Progenitor cell of endocrine pancreas (in vitro differentiated cells): ENCODE results near the gene NMRK2. TPM values are rescaled to one million over a fixed set of nuclear protein-coding genes. Genes with fewer than 3 reads are reported as not detected.
"Not testable (repeated sequence)": the region's sequence is repeated elsewhere in the genome, so short reads cannot be mapped to it uniquely, and the experiment has no call there.

Source experiments
- DNase-seq: peaks from one replicate; pipeline ENCODE4 v3.0.0; 2021; ENCODE audit warnings: low spot score; ENCODE audit not compliant: unreplicated experiment
- H3K27ac Mint-ChIP-seq: 2 replicates; pipeline ENCODE4 v1.8.0; 2021; ENCODE audit warnings: mild to moderate bottlenecking, moderate library complexity, mixed read lengths
- H3K27me3 Mint-ChIP-seq: 2 replicates; pipeline ENCODE4 v1.8.0; 2021; ENCODE audit warnings: mixed read lengths
- H3K36me3 Mint-ChIP-seq: 2 replicates; pipeline ENCODE4 v1.8.0; 2022; ENCODE audit warnings: mixed read lengths; ENCODE audit not compliant: insufficient read depth
- H3K4me1 Mint-ChIP-seq: 2 replicates; pipeline ENCODE4 v1.8.0; 2021; ENCODE audit warnings: low read depth, mixed read lengths
- H3K4me3 Mint-ChIP-seq: 2 replicates; pipeline ENCODE4 v1.8.0; 2021; ENCODE audit warnings: low read depth, mild to moderate bottlenecking, moderate library complexity, mixed read lengths
- H3K9me3 Mint-ChIP-seq: 2 replicates; pipeline ENCODE4 v1.8.0; 2021; ENCODE audit warnings: low read depth, mixed read lengths
- total RNA-seq: library from RNA; stranded (reverse); gene quantifications from 2 replicates; pipeline ENCODE4 v1.2.1, GENCODE V29; 2021
- TF ChIP-seq, protein P1 (sequence below): fragments of 200-600 bp; sonication (generic); IDR thresholded peaks from one replicate; pipeline ENCODE4 v1.5.0; 2021; ENCODE audit warnings: antibody characterized with exemption, mild to moderate bottlenecking; ENCODE audit not compliant: unreplicated experiment

NMRK2 gene
- total RNA-seq, 1 donor from 2014 or later: 1.4 TPM

DNA sequence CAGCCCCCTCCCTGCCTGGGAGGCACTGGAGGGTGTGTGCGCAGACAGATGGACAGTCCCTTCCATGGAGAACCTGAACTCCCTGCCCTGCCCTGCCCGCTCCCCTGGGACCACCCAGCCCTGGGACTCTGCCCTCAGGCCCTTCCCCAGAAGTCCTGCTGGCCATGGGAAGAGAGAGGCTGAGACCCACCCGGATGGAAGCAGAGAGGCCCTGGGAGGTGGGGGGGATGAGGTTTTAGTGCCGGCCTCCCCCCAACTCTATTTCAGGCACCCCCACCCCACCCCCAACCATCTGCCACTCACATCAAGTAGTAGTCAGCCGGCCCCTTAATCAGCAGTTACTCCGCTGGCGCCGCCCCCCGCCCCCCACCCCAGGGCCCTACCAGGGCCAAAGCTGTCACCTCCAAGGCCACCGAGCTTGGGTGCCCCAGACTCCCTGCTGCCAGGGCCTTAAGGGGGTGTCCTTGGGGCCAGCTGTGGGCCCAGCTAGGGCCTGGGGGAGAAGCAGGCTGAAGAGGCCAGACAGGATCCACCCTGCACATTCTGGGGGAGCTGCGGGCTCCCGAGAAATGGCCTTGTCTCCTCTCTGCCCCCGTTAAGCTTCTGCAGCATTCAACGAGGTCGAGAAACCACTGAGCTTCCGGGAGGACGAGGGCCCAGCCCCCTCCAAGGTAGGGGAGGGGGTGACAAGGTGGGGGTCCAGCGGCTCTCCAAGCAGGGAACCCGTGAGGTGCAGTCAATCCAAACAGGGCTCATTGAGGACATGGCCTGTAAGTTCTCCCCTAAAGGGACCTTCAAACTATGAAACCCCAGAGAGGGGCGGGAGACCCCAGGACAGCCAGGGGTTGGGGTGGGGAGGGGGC lies 17.4 kb downstream of the NMRK2 start:
- no peaks in the 10 kb centered on the region for H3K4me1 Mint-ChIP-seq
- no peaks in the 10 kb centered on the region for H3K27me3 Mint-ChIP-seq
- DNase-seq: no peak
- TF ChIP-seq, protein P1, sequence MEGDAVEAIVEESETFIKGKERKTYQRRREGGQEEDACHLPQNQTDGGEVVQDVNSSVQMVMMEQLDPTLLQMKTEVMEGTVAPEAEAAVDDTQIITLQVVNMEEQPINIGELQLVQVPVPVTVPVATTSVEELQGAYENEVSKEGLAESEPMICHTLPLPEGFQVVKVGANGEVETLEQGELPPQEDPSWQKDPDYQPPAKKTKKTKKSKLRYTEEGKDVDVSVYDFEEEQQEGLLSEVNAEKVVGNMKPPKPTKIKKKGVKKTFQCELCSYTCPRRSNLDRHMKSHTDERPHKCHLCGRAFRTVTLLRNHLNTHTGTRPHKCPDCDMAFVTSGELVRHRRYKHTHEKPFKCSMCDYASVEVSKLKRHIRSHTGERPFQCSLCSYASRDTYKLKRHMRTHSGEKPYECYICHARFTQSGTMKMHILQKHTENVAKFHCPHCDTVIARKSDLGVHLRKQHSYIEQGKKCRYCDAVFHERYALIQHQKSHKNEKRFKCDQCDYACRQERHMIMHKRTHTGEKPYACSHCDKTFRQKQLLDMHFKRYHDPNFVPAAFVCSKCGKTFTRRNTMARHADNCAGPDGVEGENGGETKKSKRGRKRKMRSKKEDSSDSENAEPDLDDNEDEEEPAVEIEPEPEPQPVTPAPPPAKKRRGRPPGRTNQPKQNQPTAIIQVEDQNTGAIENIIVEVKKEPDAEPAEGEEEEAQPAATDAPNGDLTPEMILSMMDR: no peak
- no peak overlapping the region for H3K27ac Mint-ChIP-seq
- H3K9me3 Mint-ChIP-seq: no peaks in the 10 kb centered on the region
- no peak overlapping the region for H3K4me3 Mint-ChIP-seq
- no peaks in the 10 kb centered on the region for H3K36me3 Mint-ChIP-seq

DNA sequence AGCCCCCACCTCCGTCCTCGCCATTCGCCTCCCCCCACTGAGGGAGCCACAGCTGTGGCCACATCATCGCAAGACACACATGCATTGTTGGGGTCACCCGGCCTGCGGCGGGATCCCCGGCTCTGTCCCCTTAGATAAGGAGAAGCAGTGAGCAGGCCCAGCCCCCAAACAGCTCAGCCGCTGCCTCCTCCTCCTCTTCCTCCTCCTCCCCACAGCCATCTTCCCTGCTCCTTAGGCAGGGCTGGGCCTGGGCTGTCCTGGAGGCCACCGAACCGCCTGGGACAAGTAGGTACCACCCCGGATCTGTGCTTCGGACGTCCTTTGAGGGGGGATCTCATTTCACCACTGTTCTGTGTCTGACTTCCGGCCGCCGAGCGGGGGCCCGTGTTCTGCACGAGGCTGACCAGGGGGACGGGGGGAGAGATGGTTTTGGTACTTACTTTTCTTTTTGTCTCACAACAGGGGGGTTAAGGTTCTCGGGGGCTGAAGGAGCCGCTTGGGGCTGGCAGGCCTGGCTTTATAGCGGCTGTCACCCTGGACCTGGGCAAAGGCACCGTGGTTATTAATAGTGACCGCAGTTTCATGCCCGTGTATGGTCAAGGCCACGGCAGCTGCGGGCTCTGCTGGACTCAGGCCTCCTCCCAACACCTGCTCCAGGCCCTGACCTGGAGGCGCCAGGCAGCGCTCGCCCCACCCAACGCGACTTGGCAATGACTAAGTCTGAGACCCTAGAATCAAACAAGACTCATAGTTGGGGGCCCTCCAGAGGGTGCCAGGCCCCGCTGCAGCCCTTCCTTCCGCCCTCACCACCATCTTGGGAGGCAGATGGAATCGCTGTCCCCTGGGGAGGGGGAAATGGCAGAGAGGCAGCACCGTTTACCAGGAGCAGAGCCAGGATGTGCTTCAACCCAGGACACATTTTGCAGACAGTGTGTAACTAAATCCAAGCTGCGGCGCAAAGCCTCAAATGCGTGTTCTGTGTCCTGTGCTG lies 18.3 kb downstream of the NMRK2 start:
- no peak for DNase-seq
- Mint-ChIP-seq H3K27ac (no peak overlapping the region), H3K4me3 (no peak overlapping the region), H3K9me3 (no peaks in the 10 kb centered on the region), H3K36me3 (peaks cover 1% of the 10 kb centered on the region), H3K4me1 (no peaks in the 10 kb centered on the region), H3K27me3 (no peaks in the 10 kb centered on the region)
- TF ChIP-seq, protein P1: no peak

DNA sequence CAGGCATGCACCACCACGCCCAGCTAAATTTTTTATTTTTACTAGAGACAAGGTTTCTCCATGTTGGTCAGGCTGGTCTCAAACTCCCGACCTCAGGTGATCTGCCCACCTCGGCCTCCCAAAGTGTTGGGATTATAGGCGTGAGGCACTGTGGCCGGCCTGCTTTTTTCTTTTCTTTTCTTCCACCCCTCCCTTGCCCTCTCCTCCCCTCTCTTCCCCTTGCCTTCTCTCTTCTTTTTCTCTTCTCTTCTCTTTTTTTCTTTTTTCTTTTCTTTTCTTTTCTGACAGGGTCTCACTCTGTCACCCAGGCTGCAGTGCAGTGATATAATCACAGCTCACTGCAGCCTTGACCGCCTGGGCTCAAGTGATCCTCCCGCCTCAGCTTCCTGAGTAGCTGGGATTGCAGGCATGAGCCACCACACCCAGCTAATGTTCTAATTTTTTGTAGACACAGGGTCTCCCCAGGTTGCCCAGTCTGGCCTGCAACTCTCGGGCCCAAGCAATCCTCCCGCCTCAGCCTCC lies 19.9 kb downstream of the NMRK2 start:
- H3K4me1 Mint-ChIP-seq, H3K36me3 Mint-ChIP-seq, DNase-seq, H3K9me3 Mint-ChIP-seq, H3K27me3 Mint-ChIP-seq, H3K4me3 Mint-ChIP-seq: not testable (repeated sequence)
- H3K27ac Mint-ChIP-seq: peak overlapping the region; percentile 38

DNA sequence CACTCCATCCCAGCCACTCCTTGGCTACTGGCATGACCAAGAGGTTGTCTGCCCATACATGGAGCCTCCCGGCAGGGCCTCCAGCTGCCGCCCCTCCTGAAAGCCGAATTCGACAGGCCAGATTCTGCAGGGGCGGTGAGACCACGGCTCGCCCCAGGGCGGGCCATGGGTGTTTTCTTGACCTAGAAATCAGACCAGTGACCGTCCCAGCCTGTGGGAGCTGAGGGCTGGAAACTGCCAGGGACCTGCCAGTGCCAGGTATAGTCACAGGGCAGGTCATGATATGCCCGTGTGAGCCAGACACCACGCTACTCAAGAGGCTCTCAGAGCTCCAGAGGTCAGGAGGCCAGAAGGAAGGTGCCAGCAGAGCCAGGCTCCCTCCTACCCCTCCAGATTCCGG lies 21.2 kb downstream of the NMRK2 start:
- no peaks in the 10 kb centered on the region for H3K9me3 Mint-ChIP-seq
- H3K4me1 Mint-ChIP-seq: no peaks in the 10 kb centered on the region
- no peak overlapping the region for H3K4me3 Mint-ChIP-seq
- H3K36me3 Mint-ChIP-seq: peaks cover 3% of the 10 kb centered on the region
- TF ChIP-seq, protein P1: no peak
- no peak for DNase-seq
- no peaks in the 10 kb centered on the region for H3K27me3 Mint-ChIP-seq
- no peak overlapping the region for H3K27ac Mint-ChIP-seq

DNA sequence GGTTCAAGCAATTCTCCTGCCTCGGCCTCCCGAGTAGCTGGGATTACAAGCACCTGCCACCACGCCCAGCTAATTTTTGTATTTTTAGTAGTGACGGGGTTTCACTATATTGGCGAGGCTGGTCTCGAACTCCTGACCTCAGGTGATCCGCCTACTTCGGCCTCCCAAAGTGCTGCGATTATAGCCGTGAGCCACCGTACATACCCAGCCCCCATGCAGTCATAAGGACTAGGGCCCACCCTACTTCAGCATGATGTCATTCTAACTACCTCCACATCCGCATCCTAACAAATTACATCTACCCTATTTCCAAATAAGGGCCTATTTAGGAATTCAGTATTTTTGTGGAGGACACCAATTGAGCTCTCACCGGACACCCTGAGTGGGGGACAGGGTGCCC lies 22.4 kb downstream of the NMRK2 start:
- not testable (repeated sequence) for H3K9me3 Mint-ChIP-seq, H3K4me3 Mint-ChIP-seq, H3K4me1 Mint-ChIP-seq, H3K36me3 Mint-ChIP-seq, H3K27me3 Mint-ChIP-seq, DNase-seq
- peak overlapping the region; percentile 41 for H3K27ac Mint-ChIP-seq

DNA sequence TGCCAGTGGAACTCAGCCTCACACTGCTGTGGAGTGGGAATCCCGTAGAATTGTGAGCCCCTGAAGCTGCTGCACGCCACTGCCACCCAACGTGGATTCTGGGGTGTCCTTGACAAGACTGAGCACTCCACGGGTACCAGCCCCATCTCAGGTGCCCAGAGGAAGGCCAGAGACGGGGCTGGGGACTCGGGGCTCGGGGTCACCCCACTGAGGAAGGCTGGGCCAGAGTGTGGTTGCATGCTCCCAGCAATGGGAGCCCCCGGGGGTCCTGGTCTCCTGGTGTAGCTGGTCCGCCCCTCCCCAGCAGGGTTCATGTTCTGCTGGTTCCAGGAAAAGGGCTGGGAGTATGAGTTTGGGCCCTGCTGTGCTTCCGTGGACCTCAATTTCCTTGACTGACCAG lies 22.8 kb downstream of the NMRK2 start:
- Mint-ChIP-seq H3K4me1 (no peaks in the 10 kb centered on the region), H3K27ac (no peak overlapping the region), H3K27me3 (no peaks in the 10 kb centered on the region), H3K9me3 (no peaks in the 10 kb centered on the region), H3K36me3 (peaks cover 3% of the 10 kb centered on the region), H3K4me3 (no peak overlapping the region)
- TF ChIP-seq, protein P1: no peak
- no peak for DNase-seq
